ENCODE data around the gene SERPINB12. TPM values are rescaled to one million over a fixed set of nuclear protein-coding genes. Genes with fewer than 3 reads are reported as not detected.

SERPINB12 gene
- total RNA-seq, 1 donor from 2014 or later: not detected

DNA sequence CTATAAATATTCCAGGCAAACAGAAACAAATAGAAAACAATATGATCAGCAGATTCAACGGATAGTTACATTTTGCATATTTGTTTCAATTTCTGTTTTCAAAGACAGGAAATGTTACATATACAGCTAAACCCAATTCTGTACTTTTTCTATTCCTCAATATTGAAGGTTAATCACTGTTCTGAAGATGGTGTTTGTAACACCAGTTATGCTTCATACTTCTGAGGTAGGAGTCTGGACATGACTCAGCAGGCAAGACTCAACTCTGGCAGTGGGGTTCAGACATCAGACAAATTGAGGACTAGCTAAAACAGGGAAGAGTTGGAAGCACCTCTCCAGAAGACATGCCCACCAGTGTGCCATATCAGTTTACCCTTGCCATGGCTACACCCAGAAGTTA, 61.6 kb downstream of the SERPINB12 start:
- H3K4me3 ChIP-seq (ENCODE audit: low read depth, low read length): no peak overlapping the region
- H3K36me3 ChIP-seq (ENCODE audit: control insufficient read depth, insufficient read depth, low read length): no peaks in the 10 kb centered on the region
- peak; percentile 2 for DNase-seq (ENCODE audit: low read depth)
- TF ChIP-seq, protein P1, sequence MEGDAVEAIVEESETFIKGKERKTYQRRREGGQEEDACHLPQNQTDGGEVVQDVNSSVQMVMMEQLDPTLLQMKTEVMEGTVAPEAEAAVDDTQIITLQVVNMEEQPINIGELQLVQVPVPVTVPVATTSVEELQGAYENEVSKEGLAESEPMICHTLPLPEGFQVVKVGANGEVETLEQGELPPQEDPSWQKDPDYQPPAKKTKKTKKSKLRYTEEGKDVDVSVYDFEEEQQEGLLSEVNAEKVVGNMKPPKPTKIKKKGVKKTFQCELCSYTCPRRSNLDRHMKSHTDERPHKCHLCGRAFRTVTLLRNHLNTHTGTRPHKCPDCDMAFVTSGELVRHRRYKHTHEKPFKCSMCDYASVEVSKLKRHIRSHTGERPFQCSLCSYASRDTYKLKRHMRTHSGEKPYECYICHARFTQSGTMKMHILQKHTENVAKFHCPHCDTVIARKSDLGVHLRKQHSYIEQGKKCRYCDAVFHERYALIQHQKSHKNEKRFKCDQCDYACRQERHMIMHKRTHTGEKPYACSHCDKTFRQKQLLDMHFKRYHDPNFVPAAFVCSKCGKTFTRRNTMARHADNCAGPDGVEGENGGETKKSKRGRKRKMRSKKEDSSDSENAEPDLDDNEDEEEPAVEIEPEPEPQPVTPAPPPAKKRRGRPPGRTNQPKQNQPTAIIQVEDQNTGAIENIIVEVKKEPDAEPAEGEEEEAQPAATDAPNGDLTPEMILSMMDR (IDR thresholded peaks at IDR 0.05; ENCODE audit: insufficient read depth, low read length, poor library complexity, severe bottlenecking): no peak
- H3K27me3 ChIP-seq (ENCODE audit: control insufficient read depth, insufficient read depth, low read length): no peaks in the 10 kb centered on the region

DNA sequence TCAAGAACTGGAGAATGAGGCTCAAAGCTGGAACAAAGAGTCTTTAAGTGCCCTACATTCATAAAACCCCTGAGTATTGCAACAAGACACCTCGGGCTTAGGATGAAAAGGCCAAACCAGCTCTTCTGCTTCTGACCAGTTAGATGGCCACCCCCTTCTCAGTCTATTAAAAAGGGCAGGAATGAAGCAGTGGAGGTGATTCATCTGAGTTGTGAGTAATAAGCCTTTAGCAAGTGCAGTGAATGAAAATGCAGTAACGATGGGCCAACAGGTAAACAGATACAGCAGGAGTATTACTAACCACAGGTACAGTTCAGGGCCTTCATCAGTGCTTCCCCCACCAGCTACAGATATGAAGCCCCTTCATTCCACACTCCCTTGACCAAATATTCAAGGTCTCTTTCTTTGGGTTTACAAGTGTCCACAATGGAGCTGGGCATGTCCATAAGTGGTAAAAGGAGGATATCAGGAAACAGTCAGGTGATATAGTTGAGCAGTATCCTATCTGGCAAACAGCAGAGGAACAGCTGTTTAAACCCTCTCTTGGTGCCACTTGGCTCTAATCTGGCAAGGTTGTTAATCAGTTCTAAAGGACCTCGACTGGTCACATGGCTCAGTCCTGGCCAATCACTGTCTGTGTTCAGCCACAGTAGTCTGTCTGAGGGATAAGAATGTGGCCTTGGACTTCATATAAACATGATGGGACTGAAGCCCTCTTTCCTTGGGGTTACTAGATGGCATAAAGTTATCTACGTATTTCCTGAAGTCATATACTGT, 62.8 kb downstream of the SERPINB12 start:
- H3K27me3 ChIP-seq (ENCODE audit: control insufficient read depth, insufficient read depth, low read length): no peaks in the 10 kb centered on the region
- peak; percentile 34 for DNase-seq (ENCODE audit: low read depth)
- no peaks in the 10 kb centered on the region for H3K36me3 ChIP-seq (ENCODE audit: control insufficient read depth, insufficient read depth, low read length)
- TF ChIP-seq, protein P1 (IDR thresholded peaks at IDR 0.05; ENCODE audit: insufficient read depth, low read length, poor library complexity, severe bottlenecking): no peak
- no peak overlapping the region for H3K4me3 ChIP-seq (ENCODE audit: low read depth, low read length)

GRCh38 chr18:63606526-63606925, 64.4 kb downstream of the SERPINB12 start:
- no peak overlapping the region for H3K4me3 ChIP-seq (ENCODE audit: low read depth, low read length)
- no peaks in the 10 kb centered on the region for H3K36me3 ChIP-seq (ENCODE audit: control insufficient read depth, insufficient read depth, low read length)
- no peaks in the 10 kb centered on the region for H3K27me3 ChIP-seq (ENCODE audit: control insufficient read depth, insufficient read depth, low read length)
- no peak for DNase-seq (ENCODE audit: low read depth)
- TF ChIP-seq, protein P1 (IDR thresholded peaks at IDR 0.05; ENCODE audit: insufficient read depth, low read length, poor library complexity, severe bottlenecking): no peak

GRCh38 chr18:63613420-63613819, 71.3 kb downstream of the SERPINB12 start:
- TF ChIP-seq, protein P1 (IDR thresholded peaks at IDR 0.05; ENCODE audit: insufficient read depth, low read length, poor library complexity, severe bottlenecking): no peak
- Histone ChIP-seq H3K27me3 (ENCODE audit: control insufficient read depth, insufficient read depth, low read length) (no peaks in the 10 kb centered on the region), H3K4me3 (ENCODE audit: low read depth, low read length) (no peak overlapping the region), H3K36me3 (ENCODE audit: control insufficient read depth, insufficient read depth, low read length) (no peaks in the 10 kb centered on the region)
- no peak for DNase-seq (ENCODE audit: low read depth)

GRCh38 chr18:63617049-63617914, 75.1 kb downstream of the SERPINB12 start:
- TF ChIP-seq, protein P1 (IDR thresholded peaks at IDR 0.05; ENCODE audit: insufficient read depth, low read length, poor library complexity, severe bottlenecking): no peak
- Histone ChIP-seq H3K36me3 (ENCODE audit: control insufficient read depth, insufficient read depth, low read length) (no peaks in the 10 kb centered on the region), H3K4me3 (ENCODE audit: low read depth, low read length) (no peak overlapping the region), H3K27me3 (ENCODE audit: control insufficient read depth, insufficient read depth, low read length) (no peaks in the 10 kb centered on the region)
- DNase-seq (ENCODE audit: low read depth): no peak
